NCI-H2107 treated with DMSO at 0.1 percent for 48 hours (cell line): ENCODE results near the gene HOXA9.

ENCODE experiments used
- DNase-seq: peaks from one replicate; lab custom pipeline; 2025; ENCODE audit not compliant: unreplicated experiment; lab: John Stamatoyannopoulos, UW

The HOXA9 gene

DNA sequence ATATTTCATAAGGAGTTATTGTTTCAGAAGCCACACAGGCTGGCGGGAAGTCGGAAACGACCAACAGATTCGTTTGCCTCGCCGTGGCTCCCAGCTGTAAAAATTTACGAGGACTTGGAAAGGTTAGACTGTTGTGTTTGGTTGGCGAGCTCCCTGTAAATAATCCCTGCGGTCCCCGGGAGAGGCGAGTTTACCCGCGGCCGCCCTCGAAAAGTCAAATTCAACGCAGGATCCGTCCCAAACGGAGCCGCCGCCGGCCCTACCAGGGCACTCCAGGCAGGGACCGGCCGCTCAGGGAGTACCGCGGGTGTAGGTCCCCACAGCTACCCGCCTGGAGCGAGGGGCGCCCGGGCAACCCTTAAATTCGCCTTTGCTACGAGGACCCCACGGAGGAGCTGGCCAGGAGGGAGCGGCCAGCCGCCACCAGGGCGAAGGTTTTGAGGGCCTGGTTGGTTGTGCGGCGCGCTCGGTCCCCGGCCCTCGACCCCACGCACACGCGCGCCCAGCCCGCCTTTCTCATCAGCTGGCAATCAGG lies 726 bp upstream of the HOXA9 start:
- no peak for DNase-seq

DNA sequence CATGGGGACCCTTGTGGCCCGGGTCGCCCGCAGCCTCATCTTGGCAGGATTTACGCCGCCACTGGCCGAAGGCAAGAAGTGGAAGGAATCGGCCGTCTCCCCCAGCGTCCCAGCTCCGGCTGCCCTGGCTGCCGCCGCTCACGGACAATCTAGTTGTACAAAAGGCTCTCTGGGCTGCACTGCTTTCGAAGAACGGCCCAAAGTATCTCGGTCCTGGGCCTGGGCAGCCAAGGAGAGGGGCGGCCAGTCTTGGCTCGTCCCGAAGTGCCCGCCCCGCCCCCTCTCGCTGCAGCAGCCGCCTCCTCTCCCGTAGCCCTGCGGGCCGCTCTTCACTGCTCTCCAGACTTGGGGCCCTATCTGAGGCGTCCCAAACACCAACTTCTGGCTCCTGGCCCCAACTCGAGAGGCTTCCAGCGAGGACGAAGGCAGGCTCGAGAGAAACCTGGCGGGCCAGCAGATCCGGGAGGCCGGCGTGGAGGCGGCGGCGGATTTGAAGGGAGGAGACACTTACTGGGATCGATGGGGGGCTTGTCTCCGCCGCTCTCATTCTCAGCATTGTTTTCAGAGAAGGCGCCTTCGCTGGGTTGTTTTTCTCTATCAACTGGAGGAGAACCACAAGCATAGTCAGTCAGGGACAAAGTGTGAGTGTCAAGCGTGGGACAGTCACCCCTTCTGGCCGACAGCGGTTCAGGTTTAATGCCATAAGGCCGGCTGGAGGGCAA lies 809 bp downstream of the HOXA9 start:
- no peak for DNase-seq

DNA sequence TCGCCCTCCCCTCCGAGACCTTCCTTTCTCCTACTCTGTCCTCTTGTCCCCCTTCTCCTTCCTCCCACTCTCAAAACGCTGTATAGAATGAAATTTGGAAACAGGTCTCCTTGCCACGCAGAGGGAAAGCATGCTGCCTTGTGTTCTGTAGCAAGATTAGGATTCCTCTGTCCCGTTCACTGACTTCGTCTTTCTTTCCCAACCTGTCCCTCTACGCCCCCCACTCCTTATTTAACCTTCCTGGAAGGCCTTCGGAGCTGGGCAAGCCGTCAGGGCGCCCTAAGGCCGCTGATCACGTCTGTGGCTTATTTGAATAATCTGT lies 1.3 kb downstream of the HOXA9 start:
- DNase-seq = no peak

DNA sequence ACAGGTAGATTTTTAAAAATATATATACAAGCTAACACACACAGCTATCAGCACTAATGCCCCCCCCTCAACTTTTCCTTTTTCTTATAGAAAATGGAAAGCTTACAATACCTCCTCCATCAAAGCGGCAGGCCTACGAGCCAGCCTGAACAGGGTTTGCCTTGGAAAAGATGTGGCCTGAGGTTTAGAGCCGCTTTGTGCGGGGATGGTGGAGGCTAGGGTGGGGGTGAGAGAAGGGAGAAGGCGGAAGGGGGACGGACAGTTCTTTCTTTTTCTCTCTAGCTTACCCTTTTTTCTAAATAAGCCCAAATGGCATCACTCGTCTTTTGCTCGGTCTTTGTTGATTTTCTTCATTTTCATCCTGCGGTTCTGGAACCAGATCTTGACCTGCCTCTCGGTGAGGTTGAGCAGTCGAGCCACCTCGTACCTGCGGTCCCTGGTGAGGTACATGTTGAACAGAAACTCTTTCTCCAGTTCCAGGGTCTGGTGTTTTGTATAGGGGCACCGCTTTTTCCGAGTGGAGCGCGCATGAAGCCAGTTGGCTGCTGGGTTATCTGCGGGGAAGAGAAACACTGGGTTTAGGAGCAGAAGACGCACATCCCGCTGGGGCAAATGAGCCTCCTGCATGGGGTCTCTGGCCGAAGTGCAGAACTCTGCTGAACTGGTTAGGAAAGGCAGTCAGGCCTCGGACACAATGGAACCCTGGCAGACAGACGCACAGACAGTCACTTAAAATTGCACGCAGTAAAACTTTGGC lies 1.9 kb downstream of the HOXA9 start:
- DNase-seq = no peak

DNA sequence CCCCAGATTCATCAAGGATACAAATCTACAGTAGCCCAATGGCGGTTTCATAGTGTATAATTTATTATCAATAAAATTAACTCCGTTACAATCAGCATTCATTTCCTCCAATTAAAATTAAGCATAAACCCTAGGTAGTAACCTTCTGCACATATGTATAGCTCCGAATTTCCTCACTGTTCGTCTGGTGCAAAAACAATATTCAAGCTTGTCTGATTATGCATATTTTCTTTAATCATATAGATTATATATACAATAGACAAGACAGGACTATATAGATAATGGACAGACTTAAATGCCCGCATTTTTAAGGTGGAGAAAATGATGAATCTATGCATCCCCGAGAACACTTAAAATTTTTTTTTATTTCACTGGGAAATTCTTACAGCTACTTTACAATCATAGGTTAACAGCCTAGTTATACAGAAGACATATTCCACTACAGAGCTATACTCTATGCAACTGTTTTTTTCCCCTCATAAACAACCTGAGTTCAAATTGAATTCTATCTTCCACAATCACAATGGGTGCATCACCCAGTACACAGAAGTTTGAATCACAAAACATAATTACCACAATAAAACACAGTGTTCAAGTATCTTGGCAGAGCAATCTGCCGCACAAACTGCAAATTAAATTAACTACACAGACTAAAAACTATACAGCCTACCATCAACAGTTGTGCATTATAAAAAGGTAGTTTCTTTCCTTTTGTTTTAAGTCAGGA lies 2.6 kb downstream of the HOXA9 start:
- no peak for DNase-seq

DNA sequence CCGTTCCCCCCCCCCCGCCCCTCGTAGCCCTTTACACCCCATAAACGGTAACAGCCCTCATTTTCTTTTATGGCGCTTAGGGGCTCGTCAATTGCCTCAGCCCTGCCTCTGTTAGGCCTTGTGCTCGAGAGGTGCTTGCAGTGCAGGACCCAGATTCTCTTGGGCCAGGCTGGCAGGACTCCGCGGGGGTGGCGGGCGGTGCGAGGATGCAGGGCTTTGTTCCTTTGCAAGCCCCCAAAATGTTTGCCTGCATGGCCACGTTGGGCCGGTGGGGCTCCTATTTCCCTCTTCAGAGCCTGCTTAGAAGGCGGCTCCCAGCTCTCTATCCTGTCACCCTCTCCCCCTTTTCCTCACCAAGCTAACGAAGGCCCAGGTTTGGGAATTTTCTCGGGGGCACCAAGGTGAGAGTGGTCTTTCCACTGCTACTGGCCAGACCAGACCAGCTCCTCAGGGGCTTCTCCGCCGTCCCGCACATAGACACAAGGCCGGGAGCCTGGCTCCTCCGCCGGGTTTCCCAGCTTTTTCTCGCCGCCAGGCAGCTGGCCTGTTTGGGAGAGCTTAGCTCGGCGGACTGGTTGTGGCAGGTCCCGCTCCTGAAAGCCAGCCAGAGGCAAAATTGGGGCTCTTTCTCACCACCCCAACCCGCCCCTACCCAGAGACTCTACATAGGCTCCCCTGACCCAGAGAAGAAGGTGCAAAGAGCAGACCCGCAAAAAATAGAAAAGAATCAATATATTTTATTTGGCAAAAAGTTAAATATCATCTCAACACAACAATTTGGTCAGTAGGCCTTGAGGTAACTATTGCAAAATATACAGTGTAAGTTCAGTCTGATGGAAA lies 3.4 kb downstream of the HOXA9 start:
- DNase-seq = no peak

DNA sequence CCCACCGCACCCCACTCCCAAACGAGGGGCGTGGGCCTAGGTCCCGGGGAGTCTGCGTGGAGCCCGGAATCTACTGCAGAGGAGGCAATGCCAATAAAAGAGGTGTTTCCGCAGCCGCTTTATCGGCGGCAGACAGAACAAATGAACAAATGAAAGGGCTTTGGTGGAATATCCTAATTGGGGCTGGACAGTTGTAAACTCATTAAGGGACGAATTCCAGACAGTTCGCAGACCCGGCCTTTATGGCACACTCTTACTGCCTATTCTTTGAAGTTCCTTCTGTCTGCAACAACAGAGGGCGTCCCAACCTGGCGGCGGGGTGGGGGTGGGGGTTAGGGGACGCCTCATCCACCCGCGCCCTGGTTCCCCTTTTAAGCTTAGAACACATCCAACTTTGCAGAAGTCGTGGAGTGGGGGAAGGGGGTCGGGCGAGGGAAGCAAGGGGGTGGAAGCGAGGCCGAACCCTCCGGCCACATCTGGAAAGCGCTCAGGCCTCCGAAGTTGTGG lies 4.1 kb downstream of the HOXA9 start:
- DNase-seq = no peak

DNA sequence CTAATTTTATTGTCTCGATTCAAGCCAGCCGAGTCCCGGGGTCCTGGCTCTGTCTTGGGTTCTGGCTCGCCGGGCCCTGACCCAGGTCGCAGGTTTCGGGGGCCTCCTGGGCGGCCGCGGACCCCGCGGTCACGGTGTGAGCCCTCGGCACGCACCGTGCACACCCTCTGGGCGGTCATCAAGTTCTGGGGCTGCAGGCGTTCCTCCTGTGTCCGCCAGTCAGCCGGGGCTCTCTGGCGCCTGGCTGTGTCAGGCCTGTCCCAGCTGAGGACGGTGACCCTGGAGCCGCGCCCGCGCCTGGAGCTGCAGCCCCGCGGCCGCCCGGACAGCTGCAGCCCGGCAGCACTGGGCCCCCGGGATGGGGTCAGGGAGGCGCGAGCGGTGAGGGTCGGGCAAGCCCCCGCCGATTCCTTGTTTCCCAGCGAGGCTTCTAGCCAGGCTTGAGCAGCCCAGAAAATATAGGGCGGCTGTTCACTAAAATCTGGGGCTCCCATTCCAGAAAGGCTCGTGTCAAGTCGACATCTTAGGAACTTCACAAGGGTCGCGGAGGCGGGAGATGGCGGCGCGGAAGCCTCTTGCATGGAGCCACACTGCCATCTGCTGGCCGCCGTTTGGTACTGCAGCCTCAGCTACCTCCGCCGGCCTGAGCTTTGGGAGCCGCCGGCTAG lies 4.7 kb downstream of the HOXA9 start:
- peak; percentile 50 for DNase-seq

DNA sequence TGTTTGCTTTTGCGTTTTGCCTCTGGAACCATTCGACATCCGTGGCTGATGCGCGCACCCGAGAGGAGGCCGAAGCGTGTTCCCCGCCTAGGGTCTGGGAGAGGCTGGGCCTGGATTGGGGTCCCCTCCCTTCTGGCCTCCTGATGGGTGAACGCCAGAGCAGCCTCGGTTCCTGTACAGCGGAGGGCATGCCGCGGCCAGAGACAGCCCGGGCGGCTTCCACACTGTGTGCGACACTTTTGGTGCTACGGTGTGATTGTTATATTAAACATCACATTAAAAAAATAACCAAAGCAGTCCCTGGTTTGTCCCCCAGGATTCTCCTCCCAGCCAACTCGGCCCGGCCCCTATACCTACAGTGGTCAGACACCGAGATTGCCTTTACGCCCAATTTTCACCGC lies 5.2 kb downstream of the HOXA9 start:
- no peak for DNase-seq

DNA sequence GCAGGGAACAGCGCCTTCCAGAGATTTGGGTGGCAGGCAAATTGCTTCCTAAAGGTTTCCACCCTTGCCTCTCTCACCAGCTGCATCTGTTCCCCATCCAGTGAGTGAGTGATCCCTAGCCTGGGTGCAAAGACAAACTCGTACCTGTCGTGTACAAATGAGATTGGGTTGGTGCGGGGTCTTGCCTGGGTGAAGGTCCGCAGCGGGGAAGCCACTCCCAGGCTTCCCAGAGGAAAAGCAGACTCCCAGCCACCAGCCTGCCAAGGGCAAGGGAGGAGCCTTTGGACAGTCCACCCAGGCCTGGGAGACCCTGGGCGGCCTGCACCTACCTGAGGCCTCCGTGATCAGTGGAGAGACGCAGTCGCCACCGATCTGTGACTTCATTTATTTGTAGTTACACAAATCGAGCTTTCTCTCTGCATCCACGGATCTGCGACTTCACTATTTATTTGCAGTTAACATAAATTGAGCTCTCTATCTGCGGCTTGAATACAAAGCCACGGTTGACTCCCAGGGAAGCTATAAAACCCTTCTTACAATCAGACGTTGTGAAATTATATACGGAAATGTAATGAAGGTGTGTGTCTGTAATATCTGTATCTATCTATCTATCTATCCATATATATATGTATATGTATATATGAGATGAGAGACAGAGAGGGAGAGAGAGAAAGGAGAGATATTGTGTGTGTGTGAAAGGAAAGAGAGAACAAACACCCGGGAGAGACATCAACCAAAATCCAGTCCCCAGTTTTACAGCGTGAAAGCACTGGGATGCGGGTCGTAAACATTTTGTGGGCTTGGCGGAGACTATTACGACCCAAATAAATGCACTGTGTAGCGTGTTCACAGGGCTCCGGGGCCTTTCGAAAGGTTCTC lies 5.8 kb downstream of the HOXA9 start:
- no peak for DNase-seq

DNA sequence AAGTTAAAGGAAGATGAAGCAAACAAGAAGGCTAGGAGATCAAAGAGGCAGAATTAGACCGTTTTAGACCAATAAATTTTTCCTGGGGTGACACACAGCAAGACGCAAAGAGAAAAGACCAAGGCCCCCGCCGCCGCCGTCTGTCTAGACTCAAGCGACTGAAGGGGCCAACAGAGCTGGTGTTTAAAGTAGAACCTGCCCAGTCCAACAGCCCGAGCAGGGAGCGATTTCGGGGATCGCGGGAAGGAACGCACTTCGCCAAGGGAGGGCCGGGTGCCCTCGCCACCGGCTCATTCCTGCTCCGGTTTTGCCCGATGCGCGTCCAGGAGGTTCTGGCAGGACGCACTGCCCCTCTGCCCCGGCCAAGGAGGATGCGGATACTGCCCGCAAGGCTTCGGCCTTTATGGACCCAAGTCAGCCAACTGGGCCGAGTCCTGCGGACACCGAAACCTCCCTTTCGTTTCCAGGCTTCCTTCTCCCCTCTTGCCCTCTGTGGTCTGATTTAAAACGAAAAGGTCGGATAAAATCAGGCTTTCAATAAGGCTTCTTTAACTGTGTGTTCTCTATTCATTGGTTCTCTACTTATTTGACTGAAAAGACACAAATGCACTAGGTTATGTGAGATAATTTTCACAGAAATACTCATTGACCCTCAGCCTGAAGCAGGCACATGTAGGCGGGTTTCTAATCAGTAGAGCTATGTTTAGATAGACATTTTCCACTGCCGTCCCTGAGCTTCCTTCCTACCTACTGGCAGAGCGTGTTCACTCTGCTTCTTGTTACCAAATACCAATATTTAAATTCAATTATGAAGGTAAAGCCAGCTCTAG lies 6.7 kb downstream of the HOXA9 start:
- DNase-seq = no peak

DNA sequence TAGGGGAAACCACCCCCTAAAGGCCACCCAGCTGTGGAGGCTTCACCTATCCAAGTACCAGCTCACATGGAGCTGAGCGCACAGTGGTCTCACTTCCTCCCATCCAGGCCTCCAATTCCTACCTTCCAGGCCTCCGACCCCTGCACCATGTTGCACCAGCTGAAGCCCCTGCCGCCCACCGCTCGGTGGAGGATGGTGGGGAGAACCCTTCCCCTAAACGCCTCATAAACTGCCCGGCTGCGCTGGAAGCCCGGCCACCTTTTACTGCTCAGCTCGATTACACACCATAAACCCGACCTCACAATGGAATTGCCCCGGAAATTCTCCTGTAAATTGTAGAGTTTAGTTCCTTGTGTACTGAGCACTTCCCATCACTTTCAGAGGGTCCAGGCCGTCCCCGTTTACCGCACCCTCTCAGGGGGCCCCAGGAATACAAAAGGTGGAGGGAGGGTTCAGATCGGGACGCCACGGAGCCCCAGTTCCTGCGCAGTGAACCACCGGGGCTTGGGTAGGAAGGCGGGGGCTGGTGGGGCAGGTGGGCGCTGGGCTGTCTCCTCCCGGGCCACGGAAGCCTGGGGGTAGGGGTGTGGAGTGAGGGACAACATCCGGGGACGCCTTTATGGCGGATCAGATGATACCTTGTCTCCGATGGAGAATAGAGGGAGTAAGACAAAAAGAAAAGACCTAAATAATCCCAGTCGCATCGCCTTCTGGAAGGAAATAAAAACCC lies 7.5 kb downstream of the HOXA9 start:
- DNase-seq = no peak

DNA sequence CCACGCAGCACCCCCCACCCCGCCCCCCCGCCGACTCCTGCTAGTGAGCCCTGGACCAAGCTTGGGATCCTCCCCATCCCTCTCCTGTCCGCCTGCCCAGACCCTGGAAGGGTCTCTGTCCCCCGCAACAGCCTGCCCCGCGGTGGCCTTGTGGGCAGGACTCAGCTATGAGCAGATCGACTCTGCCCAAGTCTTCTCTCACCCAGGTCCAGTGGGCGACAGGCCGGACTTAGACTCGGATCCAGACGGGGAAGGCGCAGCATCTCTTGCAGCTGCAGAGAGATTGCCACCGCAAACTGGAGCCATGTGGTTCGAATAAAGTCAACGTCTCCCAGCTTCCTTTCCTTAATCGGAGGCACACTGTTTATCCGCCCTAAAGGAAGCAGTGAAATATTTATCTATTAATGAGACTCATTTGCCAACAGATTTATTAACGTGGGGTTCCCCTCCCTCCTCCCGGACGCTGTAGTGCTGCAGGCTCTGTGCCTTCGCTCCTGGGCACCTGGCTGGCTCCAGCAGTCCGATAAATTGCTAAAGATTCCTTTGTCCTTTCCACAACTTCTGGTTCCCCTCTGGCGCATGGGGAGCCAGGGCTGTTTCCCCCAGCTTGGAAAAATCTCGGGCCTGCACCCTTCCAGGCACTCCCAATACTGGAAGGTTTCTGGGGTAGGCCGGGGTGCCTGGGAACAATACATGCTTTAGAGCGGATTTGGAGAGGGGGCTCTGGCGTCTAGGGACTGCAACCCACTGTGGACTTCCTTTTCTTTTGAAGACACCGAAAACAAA lies 8.2 kb downstream of the HOXA9 start:
- no peak for DNase-seq

DNA sequence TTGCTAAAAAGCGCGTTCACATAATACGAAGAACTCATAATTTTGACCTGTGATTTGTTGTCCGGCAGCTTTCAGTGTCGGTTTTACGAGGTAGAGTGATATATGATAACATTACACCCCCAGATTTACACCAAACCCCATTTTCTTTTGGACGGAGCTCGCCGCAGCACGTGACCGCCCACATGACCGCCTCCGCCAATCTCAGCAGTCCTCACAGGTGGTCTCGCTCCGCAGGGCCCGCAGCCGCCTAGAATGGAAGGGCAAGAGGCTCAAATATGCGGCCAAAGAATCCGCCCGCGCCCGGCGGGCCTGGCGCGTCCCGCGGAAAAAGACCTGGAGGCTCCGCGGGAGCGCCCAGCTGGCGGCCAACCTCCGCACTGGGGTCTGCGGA lies 8.8 kb downstream of the HOXA9 start, which contains the start of gene HOXA7:
TSS of gene HOXA7 (minus strand) at position 168 of the 391 bp plus-strand sequence. CDS start at position 38, 130 bp downstream.
- no peak for DNase-seq

DNA sequence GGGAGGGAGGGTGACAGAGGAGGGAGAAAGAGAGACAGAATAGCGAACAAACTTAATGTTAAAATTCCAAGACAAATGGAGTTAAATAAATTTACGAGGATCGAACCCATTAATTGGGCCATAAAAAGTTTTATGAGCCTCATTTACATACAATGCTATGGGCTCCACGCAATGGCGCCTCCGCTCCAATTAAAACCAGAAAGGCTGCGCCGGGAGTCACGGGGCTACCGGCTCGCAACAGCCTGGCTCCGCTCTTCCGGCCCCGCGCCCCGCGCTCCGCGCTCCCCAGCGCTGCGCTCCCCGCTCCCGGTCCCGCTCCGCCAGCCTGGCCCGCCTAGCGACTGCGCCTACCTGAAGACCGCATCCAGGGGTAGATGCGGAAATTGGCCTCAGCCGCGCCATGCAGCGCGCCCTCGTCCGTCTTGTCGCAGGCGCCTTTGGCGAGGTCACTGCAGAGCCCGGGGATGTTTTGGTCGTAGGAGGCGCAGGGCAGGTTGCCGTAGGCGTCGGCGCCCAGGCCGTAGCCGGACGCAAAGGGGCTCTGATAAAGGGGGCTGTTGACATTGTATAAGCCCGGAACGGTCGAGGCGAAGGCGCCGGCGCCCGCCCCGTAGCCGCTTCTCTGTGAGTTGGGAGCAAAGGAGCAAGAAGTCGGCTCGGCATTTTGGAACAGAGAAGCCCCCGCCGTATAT lies 9.4 kb downstream of the HOXA9 start:
- DNase-seq = no peak
